Activated effector memory CD4-positive, alpha-beta T cell treated with Interleukin-2 at 50 U/mL for 16 hours (primary cell): ENCODE data around the gene SENP6.
"Not testable (repeated sequence)": the region's sequence is repeated elsewhere in the genome, so short reads cannot be mapped to it uniquely, and the experiment has no call there.

ENCODE experiments used
- DNase-seq: peaks from one replicate; pipeline ENCODE4 v3.0.0-alpha.2; 2020

Gene SENP6

DNA sequence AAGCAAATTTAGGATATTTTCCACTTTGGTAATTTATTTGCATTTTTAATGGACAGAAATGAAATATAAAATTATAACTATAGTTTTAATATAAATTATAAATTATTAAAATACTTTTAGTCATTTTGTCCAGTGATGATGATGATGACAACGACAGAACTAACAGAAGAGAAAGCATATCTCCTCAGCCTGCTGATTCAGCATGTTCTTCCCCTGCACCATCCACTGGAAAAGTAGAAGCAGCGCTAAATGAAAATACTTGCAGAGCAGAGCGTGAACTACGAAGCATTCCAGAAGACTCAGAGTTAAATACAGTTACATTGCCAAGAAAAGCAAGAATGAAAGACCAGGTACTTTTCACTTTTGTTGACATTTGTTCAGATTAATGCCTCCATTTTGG lies 64.9 kb downstream of the SENP6 start:
- DNase-seq, result no peak

DNA sequence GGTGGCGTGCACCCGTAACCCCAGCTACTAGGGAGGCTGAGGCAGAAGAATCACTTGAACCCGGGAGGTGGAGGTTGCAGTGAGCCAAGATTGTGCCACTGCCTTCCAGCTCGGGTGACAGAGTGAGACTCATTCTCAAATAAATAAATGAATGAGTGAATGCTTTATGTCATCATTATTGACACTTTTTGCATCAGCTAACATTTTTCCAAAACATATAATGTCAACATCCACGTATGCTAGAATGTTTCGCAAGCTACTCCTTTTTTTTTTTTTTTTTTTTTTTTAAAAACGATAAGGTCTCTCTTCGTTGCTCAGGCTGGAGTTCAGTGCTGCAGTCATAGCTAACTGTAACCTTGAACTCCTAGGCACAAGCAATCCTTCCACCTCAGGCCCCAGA lies 72.2 kb downstream of the SENP6 start:
- no peak for DNase-seq

DNA sequence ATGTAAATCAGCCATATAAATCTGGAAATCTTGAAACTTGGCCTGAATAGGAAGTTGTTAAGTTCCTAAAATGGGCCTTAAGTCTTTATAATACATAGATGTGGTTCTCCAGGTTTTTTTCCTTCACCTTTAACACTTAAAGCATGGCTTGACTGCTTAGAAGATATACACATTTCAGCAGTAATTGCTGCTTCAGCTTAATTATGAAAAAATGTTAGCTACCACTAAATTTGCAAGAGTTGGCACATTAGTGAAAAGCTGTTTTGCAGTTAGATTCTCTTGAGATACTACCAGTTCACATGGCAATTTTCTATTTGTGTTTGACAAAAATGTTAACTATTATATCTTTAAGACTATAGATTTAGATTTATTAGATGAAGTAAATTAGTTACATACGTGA lies 74.7 kb downstream of the SENP6 start:
- DNase-seq, result no peak

DNA sequence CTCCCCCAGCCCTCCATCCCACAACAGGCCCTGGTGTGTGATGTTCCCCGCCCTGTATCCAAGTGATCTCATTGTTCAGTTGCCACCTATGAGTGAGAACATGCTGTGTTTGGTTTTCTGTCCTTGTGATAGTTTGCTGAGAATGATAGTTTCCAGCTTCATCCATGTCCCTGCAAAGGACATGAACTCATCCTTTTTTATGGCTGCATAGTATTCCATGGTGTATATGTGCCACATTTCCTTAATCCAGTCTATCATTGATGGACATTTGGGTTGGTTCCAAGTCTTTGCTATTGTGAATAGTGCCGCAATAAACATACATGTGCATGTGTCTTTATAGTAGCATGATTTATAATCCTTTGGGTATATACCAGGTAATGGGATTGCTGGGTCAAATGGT lies 80.9 kb downstream of the SENP6 start:
- DNase-seq, result not testable (repeated sequence)

DNA sequence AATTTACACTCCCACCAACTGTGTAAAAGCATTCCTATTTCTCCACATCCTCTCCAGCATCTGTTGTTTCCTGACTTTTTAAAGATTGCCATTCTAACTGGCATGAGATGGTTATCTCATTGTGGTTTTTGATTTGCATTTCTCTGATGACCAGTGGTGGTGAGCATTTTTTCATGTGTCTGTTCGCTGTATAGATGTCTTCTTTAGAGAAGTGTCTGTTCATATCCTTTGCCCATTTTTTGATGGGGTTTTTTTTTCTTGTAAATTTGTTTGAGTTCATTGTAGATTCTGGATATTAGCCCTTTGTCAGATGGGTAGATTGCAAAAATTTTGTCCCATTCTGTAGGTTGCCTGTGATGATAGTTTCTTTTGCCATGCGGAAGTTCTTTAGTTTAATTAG lies 81.3 kb downstream of the SENP6 start:
- DNase-seq, result not testable (repeated sequence)

- DNase-seq, result not testable (repeated sequence)
Observed at GRCh38 chr6:75687535-75687934, 85.9 kb downstream of the SENP6 start.

GRCh38 chr6:75687937-75688336 lies 86.3 kb downstream of the SENP6 start:
- DNase-seq, result not testable (repeated sequence)

GRCh38 chr6:75689576-75689975 lies 87.9 kb downstream of the SENP6 start:
- no peak for DNase-seq

- DNase-seq, result no peak
Observed at GRCh38 chr6:75691012-75691411, 89.3 kb downstream of the SENP6 start.

- DNase-seq, result no peak
Observed at GRCh38 chr6:75693534-75693933, 91.9 kb downstream of the SENP6 start.

DNA sequence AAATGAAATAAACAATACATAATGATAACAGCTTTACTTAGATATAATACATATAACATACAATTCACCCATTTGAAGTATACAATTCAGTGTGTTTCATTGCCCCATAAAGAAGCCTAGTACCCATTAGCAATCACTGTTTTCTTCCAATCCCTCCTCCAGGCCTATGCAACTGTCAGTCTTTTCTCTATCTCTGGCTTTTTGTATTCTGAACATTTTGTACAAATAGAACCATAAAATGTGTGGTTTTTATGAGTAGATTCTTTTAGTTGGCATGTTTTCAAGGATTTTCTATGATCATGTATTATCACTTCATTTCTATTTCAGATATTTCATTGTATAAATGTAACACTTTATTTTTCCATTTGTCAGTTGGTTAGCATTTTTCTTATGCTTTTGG lies 92.7 kb downstream of the SENP6 start:
- no peak for DNase-seq

DNA sequence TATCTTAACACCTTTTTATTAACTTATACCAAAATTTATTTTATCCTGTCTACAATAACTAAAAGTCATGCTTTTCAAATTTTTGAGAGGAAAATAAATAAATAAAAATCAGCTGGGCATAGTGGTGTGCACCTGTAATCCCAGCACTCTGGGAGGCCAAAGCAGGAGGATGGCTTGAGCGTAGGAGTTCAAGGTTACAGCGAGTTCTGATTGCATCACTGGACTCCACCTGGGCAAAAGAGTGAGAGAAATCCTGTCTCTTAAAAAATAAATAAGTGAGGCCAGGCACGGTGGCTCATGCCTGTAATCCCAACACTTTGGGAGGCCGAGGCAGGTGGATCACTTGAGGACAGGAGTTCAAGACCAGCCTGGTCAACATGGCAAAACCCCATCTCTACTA lies 106.7 kb downstream of the SENP6 start:
- DNase-seq, result not testable (repeated sequence)

GRCh38 chr6:75711173-75711572 lies 109.5 kb downstream of the SENP6 start:
- DNase-seq, result no peak

DNA sequence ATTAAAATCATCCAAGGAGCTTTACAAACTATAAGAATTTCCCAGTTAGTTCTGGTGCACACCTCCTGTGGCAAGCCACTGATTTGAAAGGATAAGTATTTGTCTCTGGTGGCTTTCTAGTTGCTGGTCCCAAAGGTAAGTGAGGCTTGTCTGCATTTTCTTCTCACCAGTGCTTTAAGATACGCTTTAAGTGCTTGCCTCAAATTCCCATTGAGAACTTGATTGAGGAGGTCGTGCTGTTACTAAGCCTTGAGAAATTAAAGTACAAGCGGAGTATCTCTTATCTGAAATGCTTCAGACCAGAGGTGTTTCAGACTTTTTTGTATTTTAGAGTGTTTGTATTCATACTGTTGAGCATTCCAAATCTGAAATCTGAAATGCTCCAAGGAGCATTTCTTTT lies 117.5 kb downstream of the SENP6 start:
- no peak for DNase-seq

DNA sequence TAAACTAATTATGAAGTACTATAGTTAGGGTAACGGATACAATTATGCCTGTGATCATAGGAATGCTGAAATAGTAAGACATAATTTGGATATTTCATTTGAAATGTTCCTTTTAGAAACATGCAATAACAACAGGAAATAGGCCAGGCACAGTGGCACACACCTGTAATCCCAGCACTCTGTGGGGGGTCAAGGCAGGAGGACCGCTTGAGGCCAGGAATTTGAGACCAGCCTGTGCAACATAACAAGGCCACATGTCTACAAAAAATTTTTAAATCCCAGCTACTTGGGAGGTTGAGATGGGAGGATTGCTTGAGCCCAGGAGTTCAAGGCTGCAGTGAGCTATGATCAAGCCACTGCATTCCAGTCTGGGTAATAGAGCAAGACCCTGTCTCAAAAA lies 121.7 kb downstream of the SENP6 start:
- DNase-seq, result no peak

GRCh38 chr6:75727206-75727605 lies 125.5 kb downstream of the SENP6 start:
- no peak for DNase-seq

GRCh38 chr6:75731029-75731428 lies 129.3 kb downstream of the SENP6 start:
- not testable (repeated sequence) for DNase-seq

DNA sequence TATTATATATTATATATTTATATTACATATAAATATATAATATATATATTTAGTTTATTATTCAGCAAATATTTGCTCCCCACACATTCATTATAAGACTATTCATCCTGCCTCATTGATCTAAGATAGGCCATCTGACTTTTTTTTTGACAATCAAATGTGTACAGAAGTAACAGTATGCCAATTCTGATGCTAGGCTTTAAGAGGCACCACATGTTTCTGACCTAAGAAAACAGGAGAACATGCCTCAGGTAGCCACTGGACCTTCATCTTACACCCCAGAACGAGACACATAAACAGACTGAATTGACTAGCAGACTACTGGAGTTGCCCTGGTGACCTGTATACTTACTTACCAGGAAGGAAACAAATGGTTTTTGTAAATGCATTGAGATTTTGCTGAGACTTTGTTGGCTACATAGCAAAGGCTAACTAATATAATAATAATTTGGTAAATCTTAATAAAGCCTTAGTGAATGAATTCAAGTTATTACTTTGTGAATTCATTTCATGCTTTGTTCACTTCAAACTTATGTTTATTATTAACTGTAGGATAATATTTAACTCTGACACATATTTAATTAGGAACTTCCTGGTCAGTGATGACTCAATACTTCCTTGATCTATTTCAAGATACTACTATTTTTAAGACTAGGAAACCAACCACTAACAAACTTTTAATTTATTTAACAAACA lies 134.0 kb downstream of the SENP6 start:
- no peak for DNase-seq

- DNase-seq, result no peak
Observed at GRCh38 chr6:75743971-75744370, 142.3 kb downstream of the SENP6 start.

- DNase-seq, result no peak
Observed at GRCh38 chr6:75745404-75745803, 143.7 kb downstream of the SENP6 start.

DNA sequence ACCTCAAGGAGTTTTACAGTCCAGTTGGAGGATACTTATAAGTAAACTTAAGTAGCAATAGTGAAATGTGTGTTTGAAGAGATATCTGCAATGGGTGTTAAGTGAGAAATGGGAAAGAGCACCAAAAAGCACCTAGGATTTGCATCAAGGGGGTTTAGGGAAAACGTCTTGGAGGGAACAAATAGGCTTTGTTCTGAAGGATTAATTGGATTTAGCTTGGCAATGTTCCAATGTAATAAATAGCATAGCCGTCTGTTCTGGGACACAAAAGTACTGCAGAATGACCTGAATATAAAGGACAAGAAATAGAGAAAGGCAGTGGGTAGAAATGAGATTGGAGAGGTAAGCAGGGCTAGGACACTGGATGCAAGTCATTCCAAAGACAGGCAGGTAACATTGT lies 144.5 kb downstream of the SENP6 start:
- DNase-seq, result no peak

DNA sequence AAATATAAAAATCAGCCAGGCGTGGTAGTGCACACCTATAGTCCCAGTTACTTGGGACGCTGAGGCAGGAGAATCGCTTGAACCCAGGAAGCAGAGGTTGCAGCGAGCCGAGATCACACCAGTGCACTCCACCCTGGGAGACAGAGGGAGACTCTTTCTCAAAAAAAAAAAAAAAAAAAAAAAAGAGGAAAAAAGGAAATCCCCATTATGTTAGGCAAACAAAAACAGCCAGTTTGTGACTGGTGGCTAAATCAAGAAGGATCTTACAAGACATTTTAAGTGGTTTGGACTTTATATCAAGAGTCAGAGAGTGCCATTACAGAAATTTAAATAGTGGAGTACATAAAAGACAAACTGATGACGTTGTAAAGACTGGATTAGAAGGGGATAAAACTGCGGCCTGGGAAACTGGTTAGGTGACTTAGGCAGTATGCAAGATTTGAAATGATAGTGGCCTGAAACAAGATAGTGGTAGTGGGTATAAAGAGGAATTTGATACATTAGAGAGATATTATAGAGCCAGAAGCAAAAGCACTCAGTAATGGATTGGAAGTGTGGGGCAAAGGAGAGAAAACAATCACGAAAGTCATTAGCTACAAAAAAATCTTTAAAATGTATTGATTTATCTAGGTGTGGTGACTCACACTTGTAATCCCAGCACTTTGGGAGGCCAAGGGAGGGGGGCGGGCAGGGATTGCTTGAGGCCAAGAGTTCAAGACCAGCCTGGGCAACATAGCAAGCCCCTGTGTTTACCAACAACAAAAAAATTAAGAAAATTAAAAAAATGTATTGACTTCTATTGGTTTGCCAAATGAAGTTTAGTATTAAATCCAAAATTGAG lies 145.7 kb downstream of the SENP6 start:
- no peak for DNase-seq

DNA sequence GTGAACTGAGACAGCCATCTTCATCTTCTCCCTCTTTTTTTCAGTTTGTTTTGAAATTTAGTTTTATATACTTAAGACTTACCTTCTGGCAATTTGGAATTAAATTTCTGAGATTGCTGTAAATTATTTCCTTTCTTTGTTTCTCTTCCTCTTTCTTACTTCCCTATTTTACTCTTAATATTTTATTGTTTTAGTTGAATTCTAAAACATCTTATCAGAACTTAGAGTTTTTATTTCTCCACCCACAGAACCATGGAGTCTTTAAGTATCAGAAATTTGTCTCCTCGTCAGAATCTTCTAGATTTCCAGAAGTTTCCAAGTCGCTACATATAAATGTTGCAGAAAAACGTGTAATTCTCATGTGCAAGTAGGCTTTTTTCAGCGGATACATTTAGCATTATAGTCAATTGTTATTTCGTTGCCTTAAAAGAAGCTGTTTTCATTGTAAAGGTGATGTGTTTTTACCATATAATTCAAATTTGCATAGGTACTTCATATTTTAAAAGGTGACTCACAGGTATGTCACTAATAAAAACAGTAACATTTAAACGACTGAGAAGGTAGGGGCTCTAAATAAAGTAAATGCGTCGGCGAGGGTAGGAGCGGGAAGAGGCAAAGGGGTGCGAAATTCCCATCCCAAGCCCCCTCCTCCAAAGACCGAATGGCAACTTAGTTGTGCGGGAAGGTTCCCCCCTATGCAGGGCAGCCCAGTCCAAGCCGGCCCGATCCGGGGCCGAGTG lies 146.5 kb downstream of the SENP6 start:
- DNase-seq, result no peak
